Measurements from ENCODE around the gene WNT10A. TPM values are rescaled to one million over a fixed set of nuclear protein-coding genes. Genes with fewer than 3 reads are reported as not detected.

WNT10A gene
- total RNA-seq, 1 experiment from 2014 or later, result 1.5 TPM

DNA sequence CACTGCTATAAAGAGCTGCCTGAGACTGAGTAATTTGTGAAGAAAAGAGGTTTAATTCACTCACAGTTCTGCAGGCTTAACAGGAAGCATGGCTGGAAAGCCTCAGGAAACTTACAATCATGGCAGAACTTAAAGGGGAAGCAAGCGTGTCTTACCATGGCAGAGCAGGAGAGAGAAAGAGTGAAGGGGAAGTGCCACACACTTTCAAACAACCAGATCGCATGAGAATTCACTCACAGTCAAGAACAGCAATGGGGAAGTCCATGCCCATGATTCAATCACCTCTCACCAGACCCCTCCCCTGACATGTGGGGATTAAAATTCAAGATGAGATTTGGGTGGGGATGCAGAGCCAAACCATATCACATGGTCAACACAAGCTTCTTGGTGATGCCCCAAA is 44.1 kb downstream of the WNT10A start:
- no TSS peak for BruUV-seq (replicated peaks)
- no peak overlapping the region for H2AFZ ChIP-seq (ENCODE audit: low read depth, low read length, poor library complexity, severe bottlenecking)
- no peak for TF ChIP-seq YY1 (IDR thresholded peaks at IDR 0.05; ENCODE audit: extremely low read depth, insufficient replicate concordance, low read depth, low read length)
- TF ChIP-seq REST (IDR thresholded peaks at IDR 0.05; ENCODE audit: low read depth), result no peak
- no peak for TF ChIP-seq EGR1 (IDR thresholded peaks at IDR 0.05; ENCODE audit: low read depth)
- TF ChIP-seq POLR2A (IDR thresholded peaks at IDR 0.05; ENCODE audit: borderline replicate concordance, extremely low read depth, insufficient read depth, insufficient read length), result no peak
- TF ChIP-seq MAX (IDR thresholded peaks at IDR 0.05), result no peak
- TF ChIP-seq, protein P1, sequence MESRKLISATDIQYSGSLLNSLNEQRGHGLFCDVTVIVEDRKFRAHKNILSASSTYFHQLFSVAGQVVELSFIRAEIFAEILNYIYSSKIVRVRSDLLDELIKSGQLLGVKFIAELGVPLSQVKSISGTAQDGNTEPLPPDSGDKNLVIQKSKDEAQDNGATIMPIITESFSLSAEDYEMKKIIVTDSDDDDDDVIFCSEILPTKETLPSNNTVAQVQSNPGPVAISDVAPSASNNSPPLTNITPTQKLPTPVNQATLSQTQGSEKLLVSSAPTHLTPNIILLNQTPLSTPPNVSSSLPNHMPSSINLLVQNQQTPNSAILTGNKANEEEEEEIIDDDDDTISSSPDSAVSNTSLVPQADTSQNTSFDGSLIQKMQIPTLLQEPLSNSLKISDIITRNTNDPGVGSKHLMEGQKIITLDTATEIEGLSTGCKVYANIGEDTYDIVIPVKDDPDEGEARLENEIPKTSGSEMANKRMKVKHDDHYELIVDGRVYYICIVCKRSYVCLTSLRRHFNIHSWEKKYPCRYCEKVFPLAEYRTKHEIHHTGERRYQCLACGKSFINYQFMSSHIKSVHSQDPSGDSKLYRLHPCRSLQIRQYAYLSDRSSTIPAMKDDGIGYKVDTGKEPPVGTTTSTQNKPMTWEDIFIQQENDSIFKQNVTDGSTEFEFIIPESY (IDR thresholded peaks at IDR 0.05; ENCODE audit: extremely low read depth, insufficient replicate concordance, low read length), result no peak
- TF ChIP-seq, protein P2, sequence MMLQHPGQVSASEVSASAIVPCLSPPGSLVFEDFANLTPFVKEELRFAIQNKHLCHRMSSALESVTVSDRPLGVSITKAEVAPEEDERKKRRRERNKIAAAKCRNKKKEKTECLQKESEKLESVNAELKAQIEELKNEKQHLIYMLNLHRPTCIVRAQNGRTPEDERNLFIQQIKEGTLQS (IDR thresholded peaks at IDR 0.05), result no peak
- no peak for TF ChIP-seq TCF7L2 (IDR thresholded peaks at IDR 0.05; ENCODE audit: borderline replicate concordance, extremely low read depth, insufficient read depth, insufficient read length)
- TF ChIP-seq SP1 (IDR thresholded peaks at IDR 0.05; ENCODE audit: low read depth), result no peak
- TF ChIP-seq ZFX (IDR thresholded peaks at IDR 0.05), result no peak
- no peak for TF ChIP-seq ZNF274 (IDR thresholded peaks at IDR 0.05; ENCODE audit: low read depth, low read length)
- no peak for TF ChIP-seq CBX3 (IDR thresholded peaks at IDR 0.05; ENCODE audit: low read depth)
- no peak for TF ChIP-seq RAD21 (IDR thresholded peaks at IDR 0.05; ENCODE audit: low read depth)
- ChIA-PET RAD21 (ENCODE audit: low non-redundant PET in 1 of 2, low total read pairs in 2 of 2, uncharacterized antibody in 2 of 2, unreplicated experiment in 2 of 2) (no interaction called here), POLR2A (no interaction called here), CTCF (no interaction called here)
- no peak overlapping the region for H3K4me2 ChIP-seq (ENCODE audit: low read length)
- no peak overlapping the region for H3K4me3 ChIP-seq (replicated peaks in 1 of 2; ENCODE audit: low read depth in 1 of 2, low read length in 2 of 2)
- H3K9me3 ChIP-seq (ENCODE audit: control insufficient read depth in 1 of 2, insufficient read depth in 1 of 2, low read depth in 1 of 2, low read length in 2 of 2), result no peaks in the 10 kb centered on the region
- no peak overlapping the region for H3K27ac ChIP-seq (ENCODE audit: low read depth, low read length)
- H3K36me3 ChIP-seq (ENCODE audit: control insufficient read depth in 1 of 2, insufficient read depth in 2 of 2, low read length in 2 of 2), result no peaks in the 10 kb centered on the region
- no peaks in the 10 kb centered on the region for H3K79me2 ChIP-seq (ENCODE audit: insufficient read depth, low read length)
- no peak for DNase-seq (ENCODE audit: low read depth, low spot score)
- intact Hi-C loops (cut with micrococcal nuclease), result no loop called here
- H3K9ac ChIP-seq (ENCODE audit: low read length), result no peak overlapping the region
- H3K27me3 ChIP-seq (ENCODE audit: insufficient read depth, low read length), result no peaks in the 10 kb centered on the region
- no peak for ATAC-seq
- no peaks in the 10 kb centered on the region for H3K9me2 ChIP-seq (ENCODE audit: insufficient read depth)
- no peaks in the 10 kb centered on the region for H4K20me1 ChIP-seq (ENCODE audit: insufficient read depth)
- H3K4me1 ChIP-seq (ENCODE audit: control insufficient read depth in 1 of 2, insufficient read depth in 2 of 2, low read length in 2 of 2), result no peaks in the 10 kb centered on the region
